Spleen (tissue), 7 donors: Measurements from ENCODE around the gene ADAMTS12.

ENCODE experiments used
- CTCF ChIP-seq, 11 experiments: fragments of 200-600 bp in 7 of 11; fragments of 450-650 bp in 4 of 11; sonication (generic) in 4 of 11; IDR thresholded peaks in 8 of 11; conservative IDR thresholded peaks in 3 of 11; 1 replicate in 7 of 11; 2 replicates in 4 of 11; pipeline versions ENCODE4 v1.4.0 to v1.8.0; 2016 to 2021; ENCODE audit warnings: antibody characterized with exemption in 11 of 11, inconsistent platforms in 4 of 11, mild to moderate bottlenecking in 1 of 11
- POLR2A ChIP-seq, 3 donors: fragments of 450-650 bp; IDR thresholded peaks; one replicate each; pipeline ENCODE4 v1.5.1; 2017; ENCODE audit warnings: antibody characterized with exemption in 3 of 3, mild to moderate bottlenecking in 1 of 3
- donor health status: DM: no; HTN: no; CAD: no; lungs with moderate emphysema.
- donor health status: DM: no; HTN: no; CAD: no.
- donor health status: DM: no; HTN: no; CAD: no.

DNA sequence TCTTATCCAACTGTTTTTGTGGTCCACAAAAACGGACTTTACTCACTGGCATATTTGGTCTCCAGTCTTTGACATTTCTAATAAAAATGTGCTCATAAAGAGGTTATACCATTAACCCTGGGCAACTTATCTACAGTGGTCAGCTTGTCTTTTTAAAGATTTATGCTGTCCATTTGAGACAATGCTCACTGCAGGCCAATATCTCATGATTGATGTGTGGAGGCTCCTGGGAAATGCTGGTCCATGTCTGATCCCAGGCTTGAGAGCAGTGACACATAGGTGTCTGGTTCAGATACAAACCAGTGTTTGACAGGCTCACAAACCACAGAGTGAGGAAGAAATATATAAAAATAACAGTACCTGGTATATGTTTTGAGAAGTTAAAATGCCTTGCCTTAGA lies 270.3 kb downstream of the ADAMTS12 start:
- TF ChIP-seq POLR2A (IDR thresholded peaks at IDR 0.05) = no peak
- TF ChIP-seq CTCF (IDR thresholded peaks at IDR 0.05 in 8 of 11, conservative IDR thresholded peaks at IDR 0.05 in 3 of 11) = no peak
